ENCODE results near the gene MCRIP1. TPM values are rescaled to one million over a fixed set of nuclear protein-coding genes. Genes with fewer than 3 reads are reported as not detected.

MCRIP1 gene
- total and polyA plus RNA-seq, 2 of the 4 experiments (the other 2 are of a cell fraction) = 56.5 to 164 TPM

DNA sequence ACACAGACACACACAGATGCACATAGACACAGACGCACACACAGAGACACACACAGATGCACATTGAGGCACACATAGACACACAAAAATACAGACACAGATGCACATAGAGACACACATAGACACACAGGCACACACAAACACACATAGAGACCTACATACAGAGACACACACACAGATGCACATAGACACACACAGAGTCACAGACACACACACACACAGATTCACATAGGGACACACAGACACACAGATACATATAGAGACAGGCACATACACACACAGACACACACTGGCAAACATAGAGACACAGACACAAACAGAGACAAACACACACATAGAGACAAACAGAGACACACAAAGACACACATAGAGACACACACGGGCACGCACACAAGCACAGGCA is 39.0 kb downstream of the MCRIP1 start:
- Histone ChIP-seq H2BK15ac (ENCODE audit: low read depth, low read length) (no peak overlapping the region), H4K8ac (ENCODE audit: low read depth in 2 of 2, low read length in 2 of 2) (no peak overlapping the region), H4K5ac (ENCODE audit: low read depth, low read length) (no peak overlapping the region), H4K20me1 (ENCODE audit: insufficient read depth, low read length) (no peaks in the 10 kb centered on the region), H3K36me3 (ENCODE audit: control insufficient read depth, insufficient read depth, low read length) (no peaks in the 10 kb centered on the region), H2AK5ac (ENCODE audit: low read depth, low read length) (no peak overlapping the region), H3K27ac (ENCODE audit: insufficient read depth, low read length) (no peak overlapping the region), H3K18ac (ENCODE audit: low read depth, low read length) (no peak overlapping the region), H3K9me3 (ENCODE audit: control insufficient read depth, insufficient read depth, low read length) (no peaks in the 10 kb centered on the region), H2BK120ac (ENCODE audit: low read depth, low read length) (no peak overlapping the region), H3K14ac (replicated peaks; ENCODE audit: low read depth, low read length) (no peak overlapping the region), H3K4ac (ENCODE audit: low read depth, low read length) (no peak overlapping the region), H3K27me3 (ENCODE audit: control insufficient read depth, insufficient read depth, low read length) (peaks cover 4% of the 10 kb centered on the region), H4K91ac (ENCODE audit: insufficient read depth, low read depth, low read length) (no peak overlapping the region), H2BK5ac (ENCODE audit: low read depth, low read length, poor library complexity, severe bottlenecking) (peak overlapping the region; percentile 61), H3K9ac (ENCODE audit: low read depth, low read length) (no peak overlapping the region), H3K4me1 (ENCODE audit: control insufficient read depth, insufficient read depth, low read length) (no peaks in the 10 kb centered on the region), H3K9me1 (ENCODE audit: insufficient read depth, low read length) (peaks cover 12% of the 10 kb centered on the region), H3K79me1 (ENCODE audit: low read depth in 1 of 2, low read length in 2 of 2) (no peaks in the 10 kb centered on the region), H2AFZ (replicated peaks; ENCODE audit: low read length, poor library complexity) (no peak overlapping the region), H3K4me2 (ENCODE audit: low read depth, low read length) (no peak overlapping the region), H2AK9ac (replicated peaks; ENCODE audit: low read depth, low read length, poor library complexity) (no peak overlapping the region), H3K4me3 (ENCODE audit: insufficient read depth, low read depth, low read length) (no peak overlapping the region), H2BK20ac (ENCODE audit: low read depth, low read length) (no peak overlapping the region), H3K56ac (ENCODE audit: extremely low read depth, insufficient read depth, low read length) (no peak overlapping the region), H3K23ac (ENCODE audit: low read depth, low read length) (no peak overlapping the region)
- WGBS, 2 experiments (ENCODE audit: extremely low coverage in 2 of 2, insufficient read length in 1 of 2) = no CpG with 5 or more reads among the region's 3 CpGs
- dilution Hi-C loops (cut with HindIII; ENCODE audit: low sequenced_read_pairs, unreplicated experiment) = no loop called here
- POLR2A ChIA-PET (ENCODE audit: unreplicated experiment) = no interaction called here
- no peak for TF ChIP-seq CEBPB (IDR thresholded peaks at IDR 0.05; ENCODE audit: low read depth, low read length)
- no peak for TF ChIP-seq RCOR1 (IDR thresholded peaks at IDR 0.05; ENCODE audit: insufficient replicate concordance, low read length)
- no peak for TF ChIP-seq FOS (IDR thresholded peaks at IDR 0.05; ENCODE audit: low read depth, low read length)
- no TSS peak for BruUV-seq (replicated peaks)
- in situ Hi-C loops (cut with MboI; ENCODE audit: low sequenced_read_pairs) = no loop called here
- no peak for ATAC-seq (ENCODE audit: low read depth)
- no peak for DNase-seq
- CTCF ChIA-PET = no interaction called here
- intact Hi-C loops (cut with micrococcal nuclease) = no loop called here
